ENCODE results near the gene IFRD2.
A peak's percentile ranks its signal among the peaks of the same experiment; 100 is the strongest.

Gene IFRD2

GRCh38 chr3:50302095-50303012 is 10.1 kb upstream of the IFRD2 start:
- DNase-seq (ENCODE audit: low read depth in 1 of 2, low spot score in 1 of 2), result no peak

GRCh38 chr3:50300681-50301254 is 8.5 kb upstream of the IFRD2 start:
- DNase-seq (ENCODE audit: low read depth in 1 of 2, low spot score in 1 of 2), result no peak

GRCh38 chr3:50299929-50300680 is 7.9 kb upstream of the IFRD2 start:
- no peak for DNase-seq (ENCODE audit: low read depth in 1 of 2, low spot score in 1 of 2)

GRCh38 chr3:50299638-50299928 is 7.4 kb upstream of the IFRD2 start:
- DNase-seq (ENCODE audit: low read depth in 1 of 2, low spot score in 1 of 2), result no peak

- peak; percentile 96 to 99 for DNase-seq (ENCODE audit: low read depth in 1 of 2, low spot score in 1 of 2)
Measured at GRCh38 chr3:50298836-50299637, 6.8 kb upstream of the IFRD2 start, which contains the start of the genes HYAL3 and NAA80. Gene HYAL3 (minus strand): TSS chr3:50299405. CDS start chr3:50295602, 3,803 bp downstream. Gene NAA80 (minus strand): TSS chr3:50299405. CDS start chr3:50297463, 1,942 bp downstream.

- DNase-seq (ENCODE audit: low read depth in 1 of 2, low spot score in 1 of 2), result no peak
Measured at GRCh38 chr3:50297896-50298725, 5.9 kb upstream of the IFRD2 start.

- DNase-seq (ENCODE audit: low read depth in 1 of 2, low spot score in 1 of 2), result no peak
Measured at GRCh38 chr3:50297384-50297775, 5.2 kb upstream of the IFRD2 start.

GRCh38 chr3:50296721-50297383 is 4.6 kb upstream of the IFRD2 start:
- DNase-seq (ENCODE audit: low read depth in 1 of 2, low spot score in 1 of 2), result no peak

- no peak for DNase-seq (ENCODE audit: low read depth in 1 of 2, low spot score in 1 of 2)
Measured at GRCh38 chr3:50295553-50296431, 3.6 kb upstream of the IFRD2 start.

- no peak for DNase-seq (ENCODE audit: low read depth in 1 of 2, low spot score in 1 of 2)
Measured at GRCh38 chr3:50294492-50295403, 2.5 kb upstream of the IFRD2 start.

GRCh38 chr3:50294089-50294488 is 1.9 kb upstream of the IFRD2 start:
- DNase-seq (ENCODE audit: low read depth in 1 of 2, low spot score in 1 of 2), result no peak

- no peak for DNase-seq (ENCODE audit: low read depth in 1 of 2, low spot score in 1 of 2)
Measured at GRCh38 chr3:50293079-50293801, 1.0 kb upstream of the IFRD2 start.

- no peak for DNase-seq (ENCODE audit: low read depth in 1 of 2, low spot score in 1 of 2)
Measured at GRCh38 chr3:50290161-50290641, 2.0 kb downstream of the IFRD2 start.

- no peak for DNase-seq (ENCODE audit: low read depth in 1 of 2, low spot score in 1 of 2)
Measured at GRCh38 chr3:50289130-50289529, 3.1 kb downstream of the IFRD2 start.

GRCh38 chr3:50288387-50289007 is 3.7 kb downstream of the IFRD2 start:
- no peak for DNase-seq (ENCODE audit: low read depth in 1 of 2, low spot score in 1 of 2)

- DNase-seq (ENCODE audit: low read depth in 1 of 2, low spot score in 1 of 2), result no peak
Measured at GRCh38 chr3:50287262-50287661, 5.0 kb downstream of the IFRD2 start.

All from activated CD4-positive, alpha-beta T cell treated with anti-CD3 and anti-CD28 coated beads, Interleukin-2, amount 50 U/mL, for 24 hours (primary cell).